ENCODE data around the gene FIGNL2. TPM values are rescaled to one million over a fixed set of nuclear protein-coding genes. Genes with fewer than 3 reads are reported as not detected.

The FIGNL2 gene
- total and polyA plus RNA-seq, 2 experiments from 2014 or later, result 1.1 to 5.2 TPM

- Mint-ChIP-seq H3K9me3 (no peaks in the 10 kb centered on the region; the same call in 2 of the 3 replicates), H3K27ac (no peak overlapping the region), H3K4me3 (no peak overlapping the region)
Measured at GRCh38 chr12:51811203-51812202, 37.0 kb downstream of the FIGNL2 start.

More at GRCh38 chr12:51811203-51812202, 37.0 kb downstream of the FIGNL2 start:
- peaks cover 39% of the 10 kb centered on the region for H3K27me3 ChIP-seq (ENCODE audit: insufficient read depth)
- H2AFZ ChIP-seq, result no peak overlapping the region
- no peak for TF ChIP-seq ZNF462 (CRISPR knock-in tag; IDR thresholded peaks at IDR 0.05)
- DNase-seq (ENCODE audit: low spot score) (no peak), ATAC-seq (no peak)
- H3K4me2 ChIP-seq, result no peak overlapping the region
- H3K4me1 ChIP-seq (ENCODE audit: insufficient read depth), result peaks cover 9% of the 10 kb centered on the region
- no peaks in the 10 kb centered on the region for H3K79me2 ChIP-seq (replicated peaks; ENCODE audit: insufficient read depth)
- no peak overlapping the region for H3K4me3 ChIP-seq
- peaks cover 23% of the 10 kb centered on the region for H3K27me3 Mint-ChIP-seq (ENCODE audit: insufficient read depth, low read depth, poor library complexity)
- peaks cover 13% of the 10 kb centered on the region; the same call in 1 of the 2 replicates for H3F3A ChIP-seq (replicated peaks; ENCODE audit: low read depth)
- H3K36me3 Mint-ChIP-seq (ENCODE audit: low read depth), result no peaks in the 10 kb centered on the region; the same call in 2 of the 3 replicates
- H3K27ac ChIP-seq (ENCODE audit: low read depth), result peak overlapping the region; percentile 42; the same call in 1 of the 2 replicates
- H4K20me1 ChIP-seq (replicated peaks; ENCODE audit: insufficient read depth), result no peaks in the 10 kb centered on the region
- H3K4me1 Mint-ChIP-seq, result peaks cover 18% of the 10 kb centered on the region
- no peaks in the 10 kb centered on the region for H3K9me2 ChIP-seq (ENCODE audit: insufficient read depth)
- no peaks in the 10 kb centered on the region for H3K36me3 ChIP-seq (ENCODE audit: insufficient read depth)
